Measurements from ENCODE around the gene PDK2.
A peak's percentile ranks its signal among the peaks of the same experiment; 100 is the strongest.

PDK2 gene

GRCh38 chr17:50096092-50096491, 941 bp downstream of the PDK2 start:
- Histone ChIP-seq H3K27me3 (ENCODE audit: control insufficient read depth, insufficient read depth, low read length) (no peaks in the 10 kb centered on the region), H3K9ac (ENCODE audit: low read depth, low read length) (peak overlapping the region; percentile 75), H3K9me3 (replicated peaks; ENCODE audit: low read length) (no peaks in the 10 kb centered on the region), H3K4me3 (ENCODE audit: low read length) (peak overlapping the region; percentile 79), H3K4me2 (ENCODE audit: low read length) (peak overlapping the region; percentile 88), H3K4me1 (ENCODE audit: control insufficient read depth, insufficient read depth, low read length) (peaks cover 28% of the 10 kb centered on the region), H3K36me3 (ENCODE audit: insufficient read depth, low read length) (peaks cover 19% of the 10 kb centered on the region)

DNA sequence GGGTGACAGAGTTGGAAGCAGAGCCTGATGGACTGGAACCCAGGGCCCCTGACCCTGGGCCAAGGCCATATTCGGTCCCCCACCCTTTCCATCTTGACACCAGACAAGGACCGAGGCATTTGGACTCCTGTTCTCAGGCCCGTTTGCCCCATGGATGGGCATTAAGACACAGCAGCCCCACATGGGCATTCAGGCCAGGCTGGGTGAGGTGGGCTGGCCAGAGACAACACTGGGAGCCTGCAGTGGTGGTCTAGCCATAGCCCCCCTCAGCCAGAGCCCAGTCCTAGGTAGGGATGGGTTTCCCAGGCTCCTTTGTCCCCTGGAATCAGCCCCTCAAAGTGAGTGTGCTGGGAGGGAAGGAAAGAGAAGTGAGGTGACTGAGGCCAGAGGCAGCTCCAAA, 1.6 kb downstream of the PDK2 start:
- Histone ChIP-seq H3K4me1 (ENCODE audit: control insufficient read depth, insufficient read depth, low read length) (peaks cover 34% of the 10 kb centered on the region), H3K36me3 (ENCODE audit: insufficient read depth, low read length) (peaks cover 13% of the 10 kb centered on the region)

GRCh38 chr17:50097455-50097854, 2.3 kb downstream of the PDK2 start:
- Histone ChIP-seq H3K9me3 (replicated peaks; ENCODE audit: low read length) (no peaks in the 10 kb centered on the region), H3K36me3 (ENCODE audit: insufficient read depth, low read length) (peaks cover 7% of the 10 kb centered on the region), H3K27me3 (ENCODE audit: control insufficient read depth, insufficient read depth, low read length) (no peaks in the 10 kb centered on the region), H3K4me1 (ENCODE audit: control insufficient read depth, insufficient read depth, low read length) (peaks cover 41% of the 10 kb centered on the region), H3K9ac (ENCODE audit: low read depth, low read length) (no peak overlapping the region), H3K4me2 (ENCODE audit: low read length) (no peak overlapping the region), H3K4me3 (ENCODE audit: low read length) (no peak overlapping the region)

More for the DNA sequence above, 1.6 kb downstream of the PDK2 start:
- H3K9me3 ChIP-seq (replicated peaks; ENCODE audit: low read length), result no peaks in the 10 kb centered on the region
- H3K4me3 ChIP-seq (ENCODE audit: low read length), result no peak overlapping the region
- H3K27me3 ChIP-seq (ENCODE audit: control insufficient read depth, insufficient read depth, low read length), result no peaks in the 10 kb centered on the region
- no peak overlapping the region for H3K4me2 ChIP-seq (ENCODE audit: low read length)
- H3K9ac ChIP-seq (ENCODE audit: low read depth, low read length), result peak overlapping the region; percentile 75

GRCh38 chr17:50097926-50098325, 2.8 kb downstream of the PDK2 start:
- peaks cover 7% of the 10 kb centered on the region for H3K36me3 ChIP-seq (ENCODE audit: insufficient read depth, low read length)
- H3K4me3 ChIP-seq (ENCODE audit: low read length), result no peak overlapping the region
- no peaks in the 10 kb centered on the region for H3K9me3 ChIP-seq (replicated peaks; ENCODE audit: low read length)
- peaks cover 42% of the 10 kb centered on the region for H3K4me1 ChIP-seq (ENCODE audit: control insufficient read depth, insufficient read depth, low read length)
- no peak overlapping the region for H3K9ac ChIP-seq (ENCODE audit: low read depth, low read length)
- no peak overlapping the region for H3K4me2 ChIP-seq (ENCODE audit: low read length)
- no peaks in the 10 kb centered on the region for H3K27me3 ChIP-seq (ENCODE audit: control insufficient read depth, insufficient read depth, low read length)

DNA sequence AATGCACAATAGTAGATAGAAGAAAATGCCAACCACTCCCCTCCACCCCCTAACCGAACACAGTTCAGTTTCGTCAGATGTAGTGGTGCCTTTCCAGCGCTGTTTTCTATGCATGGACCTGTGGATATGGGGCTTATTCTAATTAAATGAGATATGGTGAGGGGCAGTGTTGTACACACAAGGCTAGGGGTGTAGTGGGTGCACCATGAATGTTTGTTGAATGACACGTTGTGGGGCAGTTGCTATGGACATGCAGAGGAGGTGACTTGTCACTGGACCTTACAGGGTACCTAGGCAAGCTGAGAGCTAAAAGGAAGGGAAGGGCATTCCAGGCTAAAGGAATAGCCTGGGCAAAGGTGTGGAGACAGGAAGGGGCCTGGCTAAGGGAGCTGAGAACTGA, 3.4 kb downstream of the PDK2 start:
- no peaks in the 10 kb centered on the region for H3K9me3 ChIP-seq (replicated peaks; ENCODE audit: low read length)
- no peak overlapping the region for H3K4me3 ChIP-seq (ENCODE audit: low read length)
- H3K27me3 ChIP-seq (ENCODE audit: control insufficient read depth, insufficient read depth, low read length), result no peaks in the 10 kb centered on the region
- H3K9ac ChIP-seq (ENCODE audit: low read depth, low read length), result no peak overlapping the region
- peaks cover 7% of the 10 kb centered on the region for H3K36me3 ChIP-seq (ENCODE audit: insufficient read depth, low read length)
- peaks cover 42% of the 10 kb centered on the region for H3K4me1 ChIP-seq (ENCODE audit: control insufficient read depth, insufficient read depth, low read length)
- no peak overlapping the region for H3K4me2 ChIP-seq (ENCODE audit: low read length)

- Histone ChIP-seq H3K4me2 (ENCODE audit: low read length) (no peak overlapping the region), H3K9me3 (replicated peaks; ENCODE audit: low read length) (no peaks in the 10 kb centered on the region), H3K36me3 (ENCODE audit: insufficient read depth, low read length) (peaks cover 7% of the 10 kb centered on the region), H3K4me1 (ENCODE audit: control insufficient read depth, insufficient read depth, low read length) (peaks cover 42% of the 10 kb centered on the region), H3K4me3 (ENCODE audit: low read length) (no peak overlapping the region), H3K9ac (ENCODE audit: low read depth, low read length) (no peak overlapping the region), H3K27me3 (ENCODE audit: control insufficient read depth, insufficient read depth, low read length) (no peaks in the 10 kb centered on the region)
Observed at GRCh38 chr17:50099003-50099402, 3.9 kb downstream of the PDK2 start.

GRCh38 chr17:50100480-50100883, 5.3 kb downstream of the PDK2 start:
- Histone ChIP-seq H3K4me3 (ENCODE audit: low read length) (no peak overlapping the region), H3K9me3 (replicated peaks; ENCODE audit: low read length) (no peaks in the 10 kb centered on the region), H3K36me3 (ENCODE audit: insufficient read depth, low read length) (peaks cover 7% of the 10 kb centered on the region), H3K4me2 (ENCODE audit: low read length) (peak overlapping the region; percentile 57), H3K9ac (ENCODE audit: low read depth, low read length) (no peak overlapping the region), H3K4me1 (ENCODE audit: control insufficient read depth, insufficient read depth, low read length) (peaks cover 37% of the 10 kb centered on the region), H3K27me3 (ENCODE audit: control insufficient read depth, insufficient read depth, low read length) (no peaks in the 10 kb centered on the region)

DNA sequence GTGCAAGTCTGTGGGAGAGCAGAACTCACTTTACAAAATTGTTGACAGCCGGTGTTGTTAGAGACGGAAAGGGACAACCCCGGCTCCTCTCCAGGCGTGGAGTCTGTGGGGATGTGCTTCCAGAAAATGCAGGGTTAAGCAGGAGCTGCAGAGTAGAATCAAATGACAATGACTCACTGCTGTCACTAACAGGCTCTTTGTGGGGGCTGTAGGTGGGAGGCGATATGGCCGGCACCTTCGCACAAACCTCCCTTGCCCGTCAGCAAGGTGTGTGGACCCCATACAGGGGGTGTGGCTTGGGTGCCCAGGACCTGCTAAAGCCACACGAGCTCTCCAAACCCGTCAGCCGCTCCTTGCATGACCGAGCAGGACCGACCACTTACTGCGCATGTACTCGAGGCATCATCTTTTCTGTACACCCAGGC, 5.8 kb downstream of the PDK2 start:
- Histone ChIP-seq H3K4me1 (ENCODE audit: control insufficient read depth, insufficient read depth, low read length) (peaks cover 33% of the 10 kb centered on the region), H3K27me3 (ENCODE audit: control insufficient read depth, insufficient read depth, low read length) (no peaks in the 10 kb centered on the region), H3K4me2 (ENCODE audit: low read length) (peak overlapping the region; percentile 57), H3K9ac (ENCODE audit: low read depth, low read length) (no peak overlapping the region), H3K9me3 (replicated peaks; ENCODE audit: low read length) (no peaks in the 10 kb centered on the region), H3K36me3 (ENCODE audit: insufficient read depth, low read length) (peaks cover 7% of the 10 kb centered on the region), H3K4me3 (ENCODE audit: low read length) (peak overlapping the region; percentile 9)

GRCh38 chr17:50101346-50102163, 6.4 kb downstream of the PDK2 start:
- peak overlapping the region; percentile 9 for H3K4me3 ChIP-seq (ENCODE audit: low read length)
- no peaks in the 10 kb centered on the region for H3K27me3 ChIP-seq (ENCODE audit: control insufficient read depth, insufficient read depth, low read length)
- no peaks in the 10 kb centered on the region for H3K9me3 ChIP-seq (replicated peaks; ENCODE audit: low read length)
- no peak overlapping the region for H3K9ac ChIP-seq (ENCODE audit: low read depth, low read length)
- peak overlapping the region; percentile 57 for H3K4me2 ChIP-seq (ENCODE audit: low read length)
- H3K36me3 ChIP-seq (ENCODE audit: insufficient read depth, low read length), result peaks cover 7% of the 10 kb centered on the region
- H3K4me1 ChIP-seq (ENCODE audit: control insufficient read depth, insufficient read depth, low read length), result peaks cover 29% of the 10 kb centered on the region

DNA sequence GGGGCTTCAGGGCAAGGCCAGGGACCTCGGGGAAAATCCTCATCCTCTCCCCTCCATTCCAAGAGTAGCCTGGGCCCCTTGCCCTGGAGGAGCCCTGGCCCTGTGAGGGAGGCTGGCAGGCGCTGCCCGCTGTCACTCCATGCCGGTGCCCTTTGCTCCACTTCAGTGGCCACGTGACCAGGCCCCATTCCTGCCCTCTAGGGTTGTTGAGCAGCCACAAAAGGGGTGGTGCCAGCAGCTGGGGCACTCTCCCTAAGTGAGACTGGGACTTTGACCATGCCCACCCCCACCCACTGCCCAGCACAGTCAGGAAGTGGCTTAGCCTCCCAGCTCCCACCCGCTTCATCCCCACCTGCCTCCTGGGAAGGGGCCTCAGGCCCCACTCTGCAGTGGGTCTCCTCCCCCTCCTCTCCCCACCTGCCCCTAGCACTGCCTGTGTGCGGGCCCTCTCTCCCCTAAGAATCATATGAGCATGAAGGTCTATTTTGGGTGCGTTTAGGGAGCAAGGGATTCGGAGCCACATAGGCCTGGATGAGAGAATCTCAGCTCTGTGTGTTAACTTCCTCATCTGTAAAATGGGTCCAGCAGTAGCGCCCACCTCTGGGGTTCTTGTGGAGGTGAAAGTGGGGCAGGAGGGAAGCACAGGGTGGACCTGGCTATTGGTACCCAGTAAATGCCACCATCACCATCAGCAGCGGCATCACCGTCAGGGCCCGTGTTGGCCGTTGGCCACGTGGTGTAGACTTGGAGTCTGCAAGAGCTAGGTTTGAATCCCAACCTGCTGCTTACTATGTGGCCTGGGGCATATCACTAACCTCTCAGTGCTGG, 7.2 kb downstream of the PDK2 start:
- H3K4me2 ChIP-seq (ENCODE audit: low read length), result peak overlapping the region; percentile 21
- no peaks in the 10 kb centered on the region for H3K9me3 ChIP-seq (replicated peaks; ENCODE audit: low read length)
- H3K4me3 ChIP-seq (ENCODE audit: low read length), result no peak overlapping the region
- peaks cover 29% of the 10 kb centered on the region for H3K4me1 ChIP-seq (ENCODE audit: control insufficient read depth, insufficient read depth, low read length)
- peaks cover 7% of the 10 kb centered on the region for H3K36me3 ChIP-seq (ENCODE audit: insufficient read depth, low read length)
- H3K27me3 ChIP-seq (ENCODE audit: control insufficient read depth, insufficient read depth, low read length), result no peaks in the 10 kb centered on the region
- H3K9ac ChIP-seq (ENCODE audit: low read depth, low read length), result no peak overlapping the region

- Histone ChIP-seq H3K4me2 (ENCODE audit: low read length) (no peak overlapping the region), H3K9me3 (replicated peaks; ENCODE audit: low read length) (no peaks in the 10 kb centered on the region), H3K36me3 (ENCODE audit: insufficient read depth, low read length) (no peaks in the 10 kb centered on the region), H3K4me1 (ENCODE audit: control insufficient read depth, insufficient read depth, low read length) (peaks cover 37% of the 10 kb centered on the region), H3K9ac (ENCODE audit: low read depth, low read length) (no peak overlapping the region), H3K27me3 (ENCODE audit: control insufficient read depth, insufficient read depth, low read length) (no peaks in the 10 kb centered on the region), H3K4me3 (ENCODE audit: low read length) (no peak overlapping the region)
Observed at GRCh38 chr17:50103252-50103651, 8.1 kb downstream of the PDK2 start.
